CD14-positive monocyte (primary cell): Measurements from ENCODE around the gene MMP15. TPM values are rescaled to one million over a fixed set of nuclear protein-coding genes. Genes with fewer than 3 reads are reported as not detected.
"Not testable (repeated sequence)": the region's sequence is repeated elsewhere in the genome, so short reads cannot be mapped to it uniquely, and the experiment has no call there.

Experiments
- DNase-seq, 3 donors: peaks; one replicate each; pipeline ENCODE4 v3.0.0-alpha.2; 2011 to 2022
- H2AFZ ChIP-seq: 2 replicates; pipeline ENCODE4 v1.6.0; 2012; ENCODE audit warnings: mild to moderate bottlenecking, low read depth, low read length, inconsistent platforms; ENCODE audit not compliant: insufficient read depth, poor library complexity, severe bottlenecking
- H3K27ac ChIP-seq, 2 donors: 1 replicate in 1 of 2; 2 replicates in 1 of 2; pipeline ENCODE4 v1.5.1; 2012 to 2013; ENCODE audit warnings: low read length in 2 of 2, control low read depth in 1 of 2, inconsistent platforms in 1 of 2, low read depth in 1 of 2, mild to moderate bottlenecking in 1 of 2
- H3K27me3 ChIP-seq, 2 donors: one replicate each; pipeline versions ENCODE4 v1.6.0 to v1.6.1; 2011 to 2013; ENCODE audit warnings: low read length in 2 of 2; ENCODE audit not compliant: control insufficient read depth in 2 of 2, insufficient read depth in 2 of 2
- H3K36me3 ChIP-seq, 2 donors: replicated peaks in 1 of 2; 1 replicate in 1 of 2; 2 replicates in 1 of 2; pipeline versions ENCODE4 v1.5.1 to v1.6.1; 2012 to 2013; ENCODE audit warnings: low read length in 2 of 2, control low read depth in 1 of 2, inconsistent platforms in 1 of 2, mild to moderate bottlenecking in 1 of 2; ENCODE audit not compliant: insufficient read depth in 2 of 2, control insufficient read depth in 1 of 2
- H3K4me1 ChIP-seq, 2 donors: 1 replicate in 1 of 2; 2 replicates in 1 of 2; pipeline versions ENCODE4 v1.5.1 to v1.6.1; 2012 to 2013; ENCODE audit warnings: low read length in 2 of 2, control low read depth in 1 of 2, inconsistent platforms in 1 of 2, mild to moderate bottlenecking in 1 of 2, moderate library complexity in 1 of 2; ENCODE audit not compliant: insufficient read depth in 2 of 2, control insufficient read depth in 1 of 2
- H3K4me2 ChIP-seq: replicated peaks from 2 replicates; pipeline ENCODE3; 2012; ENCODE audit warnings: low read length, moderate library complexity, mild to moderate bottlenecking; ENCODE audit not compliant: poor library complexity, severe bottlenecking; ENCODE audit errors: extremely low read depth
- H3K4me3 ChIP-seq, 3 experiments: fragments of 200-600 bp in 1 of 3; sonication (generic) in 1 of 3; replicated peaks in 1 of 3; 1 replicate in 2 of 3; 2 replicates in 1 of 3; pipeline ENCODE4 v1.5.1; 2011 to 2013; ENCODE audit warnings: low read length in 3 of 3, mild to moderate bottlenecking in 3 of 3, control low read depth in 2 of 3, low read depth in 2 of 3, inconsistent platforms in 1 of 3, moderate library complexity in 1 of 3
- H3K79me2 ChIP-seq: 2 replicates; pipeline ENCODE4 v1.6.0; 2012; ENCODE audit warnings: mild to moderate bottlenecking, control low read depth, inconsistent platforms, low read length, moderate library complexity; ENCODE audit not compliant: insufficient read depth
- H3K9ac ChIP-seq: 2 replicates; pipeline ENCODE4 v1.6.0; 2017; ENCODE audit warnings: low read length, mild to moderate bottlenecking; ENCODE audit not compliant: insufficient read depth, poor library complexity, severe bottlenecking
- H3K9me3 ChIP-seq, 2 donors: replicated peaks in 1 of 2; 1 replicate in 1 of 2; 2 replicates in 1 of 2; pipeline versions ENCODE4 v1.5.1 to v1.6.1; 2012 to 2013; ENCODE audit warnings: low read length in 2 of 2, control low read depth in 1 of 2; ENCODE audit not compliant: control insufficient read depth in 1 of 2, insufficient read depth in 1 of 2
- H4K20me1 ChIP-seq: 2 replicates; pipeline ENCODE4 v1.6.0; 2012; ENCODE audit warnings: mild to moderate bottlenecking, low read length, control low read depth, moderate library complexity; ENCODE audit not compliant: insufficient read depth
- H3K27ac Mint-ChIP-seq, 7 donors: one replicate each; pipeline ENCODE4 v1.8.0; 2020; ENCODE audit warnings: mild to moderate bottlenecking in 7 of 7, mixed read lengths in 7 of 7, moderate library complexity in 6 of 7, inconsistent platforms in 2 of 7
- H3K27me3 Mint-ChIP-seq, 3 donors: one replicate each; pipeline ENCODE4 v1.8.0; 2021 to 2022; ENCODE audit warnings: low read depth in 3 of 3, mild to moderate bottlenecking in 3 of 3, mixed read lengths in 3 of 3, moderate library complexity in 3 of 3, inconsistent platforms in 1 of 3
- H3K36me3 Mint-ChIP-seq, 2 donors: one replicate each; pipeline ENCODE4 v1.8.0; 2020; ENCODE audit warnings: mixed read lengths in 2 of 2, inconsistent platforms in 1 of 2, mild to moderate bottlenecking in 1 of 2
- H3K4me1 Mint-ChIP-seq: one replicate; pipeline ENCODE4 v1.8.0; 2020; ENCODE audit warnings: mild to moderate bottlenecking, mixed read lengths
- H3K4me3 Mint-ChIP-seq, 2 donors: one replicate each; pipeline ENCODE4 v1.8.0; 2020; ENCODE audit warnings: mild to moderate bottlenecking in 2 of 2, mixed read lengths in 2 of 2, moderate library complexity in 1 of 2
- H3K9me3 Mint-ChIP-seq, 7 donors: one replicate each; pipeline ENCODE4 v1.8.0; 2020 to 2022; ENCODE audit warnings: mixed read lengths in 7 of 7, mild to moderate bottlenecking in 6 of 7, moderate library complexity in 6 of 7, inconsistent platforms in 2 of 7
- CTCF ChIP-seq: fragments of 200-600 bp; IDR thresholded peaks from one replicate; pipeline ENCODE4 v1.8.0; 2022; ENCODE audit warnings: antibody characterized with exemption, mild to moderate bottlenecking
- WGBS: methylation state at CpG from one replicate; pipeline ENCODE4 v1.1.5; 2013; ENCODE audit warnings: missing lambda C conversion rate; ENCODE audit not compliant: insufficient coverage; 5-methylcytosine and 5-hydroxymethylcytosine counted together
- intact Hi-C, 2 donors: fragments of 100-400 bp; cut with micrococcal nuclease; formaldehyde crosslinking; loops; one replicate each; pipeline versions ENCODE4 v1.15.0 to v1.15.1; 2023
- polyA plus RNA-seq, 3 donors: library from polyadenylated mRNA; depleted of rRNA in 1 of 3; unstranded in 2 of 3; stranded (reverse) in 1 of 3; fragments of 300-500 nt in 2 of 3; fragments of >200 nt in 1 of 3; fragmentation: Illumina TruSeq in 2 of 3; gene quantifications; 1 replicate in 2 of 3; 2 replicates in 1 of 3; pipeline ENCODE4 v1.2.3, GENCODE V29; 2012 to 2021

The MMP15 gene
- polyA plus RNA-seq, 3 donors, result not detected

GRCh38 chr16:57977418-57978069 is 48.0 kb upstream of the MMP15 start:
- no peaks in the 10 kb centered on the region for H3K9me3 ChIP-seq
- no peak for DNase-seq
- intact Hi-C loops, result no loop called here
- H3K9ac ChIP-seq, result no peak overlapping the region
- no peaks in the 10 kb centered on the region for H3K27me3 ChIP-seq
- H3K4me3 ChIP-seq, result no peak overlapping the region
- no peaks in the 10 kb centered on the region for H3K36me3 Mint-ChIP-seq
- H3K4me1 ChIP-seq, result no peaks in the 10 kb centered on the region
- H3K9me3 Mint-ChIP-seq, result no peaks in the 10 kb centered on the region
- H3K4me2 ChIP-seq, result no peak overlapping the region
- H3K4me1 Mint-ChIP-seq, result no peaks in the 10 kb centered on the region
- H4K20me1 ChIP-seq, result no peaks in the 10 kb centered on the region
- H3K27ac ChIP-seq, result no peak overlapping the region
- no peaks in the 10 kb centered on the region for H3K79me2 ChIP-seq
- peaks cover 2 to 8% (median 6%) of the 10 kb centered on the region in 3 donors for H3K27me3 Mint-ChIP-seq
- H2AFZ ChIP-seq, result no peak overlapping the region
- no peaks in the 10 kb centered on the region for H3K36me3 ChIP-seq
- no peak overlapping the region for H3K27ac Mint-ChIP-seq
- no peak for TF ChIP-seq CTCF
- WGBS, result 89% methylated on average over 10 of the region's 12 CpGs
- H3K4me3 Mint-ChIP-seq, result no peak overlapping the region

DNA sequence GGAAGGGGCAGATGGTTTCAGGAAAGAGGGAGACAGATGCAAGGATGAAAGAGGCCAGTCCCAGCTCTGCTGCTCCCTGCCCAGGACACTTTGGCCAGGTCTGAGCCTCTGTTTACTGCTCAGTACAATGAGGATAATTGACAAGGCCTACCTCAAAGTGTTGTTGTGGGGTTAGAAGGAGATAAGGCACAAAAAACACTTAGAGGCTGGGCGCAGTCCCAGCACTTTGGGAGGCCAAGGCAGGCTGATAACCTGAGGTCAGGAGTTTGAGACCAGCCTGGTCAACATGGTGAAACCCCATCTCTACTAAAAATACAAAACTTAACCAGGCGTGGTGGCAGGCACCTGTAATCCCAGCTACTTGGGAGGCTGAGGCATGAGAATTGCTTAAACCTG is 47.5 kb upstream of the MMP15 start:
- H3K9me3 ChIP-seq, H3K27ac Mint-ChIP-seq, H3K9me3 Mint-ChIP-seq, H3K4me3 Mint-ChIP-seq, H4K20me1 ChIP-seq, H3K27me3 Mint-ChIP-seq, H3K79me2 ChIP-seq, H3K4me3 ChIP-seq, H3K4me1 ChIP-seq, H3K4me2 ChIP-seq, H3K36me3 ChIP-seq, H3K4me1 Mint-ChIP-seq, H3K36me3 Mint-ChIP-seq, DNase-seq, H3K27me3 ChIP-seq, intact Hi-C loops, H3K27ac ChIP-seq, H2AFZ ChIP-seq, H3K9ac ChIP-seq: not testable (repeated sequence)
- 86% methylated on average over 1 of the region's 2 CpGs for WGBS
